Activated CD8-positive, alpha-beta T cell treated with anti-CD3 and anti-CD28 coated beads for 36 hours (primary cell): ENCODE measurements around the gene SYT2. TPM values are rescaled to one million over a fixed set of nuclear protein-coding genes. Genes with fewer than 3 reads are reported as not detected.

Source experiments
- ATAC-seq: fragments of 200-7000 bp; cut with Tn5 transposase; one replicate; pipeline ENCODE4 v1.10.0; 2021; ENCODE audit warnings: mild to moderate bottlenecking, moderate library complexity
- CTCF ChIA-PET: fragments of 350-600 bp; sonication (Branson Sonifier 250); formaldehyde crosslinking; loops from one replicate; lab custom pipeline; 2021; ENCODE audit warnings: antibody characterized with exemption; lab: Charles Lee
- POLR2A ChIA-PET: fragments of 350-600 bp; sonication (Branson Sonifier 250); formaldehyde crosslinking; loops from one replicate; lab custom pipeline; 2021; ENCODE audit warnings: antibody characterized with exemption; lab: Charles Lee
- DNase-seq: peaks from one replicate; pipeline ENCODE4 v3.0.0-alpha.2; 2020
- H3K27ac Mint-ChIP-seq: one replicate; pipeline ENCODE4 v1.8.0; 2021; ENCODE audit warnings: mild to moderate bottlenecking, mixed read lengths
- H3K27me3 Mint-ChIP-seq: one replicate; pipeline ENCODE4 v1.8.0; 2021; ENCODE audit warnings: mixed read lengths
- H3K36me3 Mint-ChIP-seq: one replicate; pipeline ENCODE4 v1.8.0; 2021; ENCODE audit warnings: low read depth, mixed read lengths
- H3K4me1 Mint-ChIP-seq: one replicate; pipeline ENCODE4 v1.8.0; 2021; ENCODE audit warnings: low read depth, mixed read lengths
- H3K4me3 Mint-ChIP-seq: one replicate; pipeline ENCODE4 v1.8.0; 2021; ENCODE audit warnings: mild to moderate bottlenecking, moderate library complexity, mixed read lengths
- H3K9me3 Mint-ChIP-seq: one replicate; pipeline ENCODE4 v1.8.0; 2021; ENCODE audit warnings: mixed read lengths
- CTCF ChIP-seq: fragments of 200-600 bp; IDR thresholded peaks from one replicate; pipeline ENCODE4 v1.8.0; 2022; ENCODE audit warnings: antibody characterized with exemption, mild to moderate bottlenecking
- intact Hi-C: fragments of 100-400 bp; cut with micrococcal nuclease; formaldehyde crosslinking; loops from one replicate; pipeline ENCODE4 v1.10.0; 2022
- total RNA-seq, 2 experiments: library from RNA; stranded (reverse); gene quantifications; one replicate each; pipeline ENCODE4 v1.2.3, GENCODE V29; 2021

Gene SYT2
- total RNA-seq, 2 experiments from 2014 or later: not detected

GRCh38 chr1:202565890-202566602 is 144.2 kb downstream of the SYT2 start:
- H3K9me3 Mint-ChIP-seq: no peaks in the 10 kb centered on the region
- no peak overlapping the region for H3K27ac Mint-ChIP-seq
- ATAC-seq: peak; percentile 95
- DNase-seq: peak; percentile 53
- intact Hi-C loops: no loop called here
- CTCF ChIA-PET: interaction anchor here (1.1 kb wide), 1 partner anchor 154 kb away, joined by 3 read pairs; no protein-coding TSS in a partner anchor
- POLR2A ChIA-PET: interaction anchor here (0.6 kb wide), 1 partner anchor 23 kb away, joined by 3 read pairs; no protein-coding TSS in a partner anchor
- peaks cover 3% of the 10 kb centered on the region for H3K36me3 Mint-ChIP-seq
- H3K4me1 Mint-ChIP-seq: peaks cover 17% of the 10 kb centered on the region
- no peak for TF ChIP-seq CTCF
- no peaks in the 10 kb centered on the region for H3K27me3 Mint-ChIP-seq
- no peak overlapping the region for H3K4me3 Mint-ChIP-seq

GRCh38 chr1:202564958-202565495 is 145.2 kb downstream of the SYT2 start:
- no peak overlapping the region for H3K27ac Mint-ChIP-seq
- intact Hi-C loops: no loop called here
- DNase-seq (no peak), ATAC-seq (no peak)
- TF ChIP-seq CTCF: no peak
- CTCF ChIA-PET: interaction anchor here (1.0 to 1.1 kb wide), 2 partner anchors 13 to 155 kb away, joined by 3 read pairs; no protein-coding TSS in a partner anchor
- H3K36me3 Mint-ChIP-seq: peaks cover 3% of the 10 kb centered on the region
- no peaks in the 10 kb centered on the region for H3K9me3 Mint-ChIP-seq
- H3K4me1 Mint-ChIP-seq: peaks cover 17% of the 10 kb centered on the region
- no peak overlapping the region for H3K4me3 Mint-ChIP-seq
- H3K27me3 Mint-ChIP-seq: no peaks in the 10 kb centered on the region
- POLR2A ChIA-PET: no interaction called here

- ChIA-PET CTCF (interaction anchor here (0.6 kb wide), 1 partner anchor 11 kb away, joined by 3 read pairs; no protein-coding TSS in a partner anchor), POLR2A (no interaction called here)
- peaks cover 17% of the 10 kb centered on the region for H3K4me1 Mint-ChIP-seq
- H3K36me3 Mint-ChIP-seq: peaks cover 3% of the 10 kb centered on the region
- H3K4me3 Mint-ChIP-seq: no peak overlapping the region
- intact Hi-C loops: no loop called here
- no peak for TF ChIP-seq CTCF
- DNase-seq (no peak), ATAC-seq (no peak)
- no peaks in the 10 kb centered on the region for H3K27me3 Mint-ChIP-seq
- H3K27ac Mint-ChIP-seq: no peak overlapping the region
- H3K9me3 Mint-ChIP-seq: no peaks in the 10 kb centered on the region
Observed at GRCh38 chr1:202563818-202564217, 146.4 kb downstream of the SYT2 start.

GRCh38 chr1:202562444-202563060 is 147.7 kb downstream of the SYT2 start:
- H3K4me3 Mint-ChIP-seq: no peak overlapping the region
- ChIA-PET POLR2A (interaction anchor here (1.3 kb wide), 1 partner anchor 12 kb away, joined by 6 read pairs; no protein-coding TSS in a partner anchor), CTCF (interaction anchor here (1.0 to 2.5 kb wide), 3 partner anchors 9 to 20 kb away, joined by 3 to 21 read pairs (median 3); no protein-coding TSS in a partner anchor)
- DNase-seq (no peak), ATAC-seq (no peak)
- no peaks in the 10 kb centered on the region for H3K27me3 Mint-ChIP-seq
- H3K9me3 Mint-ChIP-seq: no peaks in the 10 kb centered on the region
- no peak for TF ChIP-seq CTCF
- H3K4me1 Mint-ChIP-seq: peaks cover 17% of the 10 kb centered on the region
- H3K27ac Mint-ChIP-seq: no peak overlapping the region
- peaks cover 3% of the 10 kb centered on the region for H3K36me3 Mint-ChIP-seq
- intact Hi-C loops: no loop called here
